HUDEP-2 (cell line): ENCODE data around the gene NAV2.

ENCODE experiments used
- DNase-seq, 76 experiments: peaks; one replicate each; lab custom pipeline; 2025; ENCODE audit not compliant: unreplicated experiment in 76 of 76; lab: John Stamatoyannopoulos, UW

NAV2 gene

GRCh38 chr11:19853016-19853415 lies 140.4 kb downstream of the NAV2 start:
- DNase-seq, result no peak

- no peak for DNase-seq
Measured at GRCh38 chr11:19853920-19854319, 141.3 kb downstream of the NAV2 start.

DNA sequence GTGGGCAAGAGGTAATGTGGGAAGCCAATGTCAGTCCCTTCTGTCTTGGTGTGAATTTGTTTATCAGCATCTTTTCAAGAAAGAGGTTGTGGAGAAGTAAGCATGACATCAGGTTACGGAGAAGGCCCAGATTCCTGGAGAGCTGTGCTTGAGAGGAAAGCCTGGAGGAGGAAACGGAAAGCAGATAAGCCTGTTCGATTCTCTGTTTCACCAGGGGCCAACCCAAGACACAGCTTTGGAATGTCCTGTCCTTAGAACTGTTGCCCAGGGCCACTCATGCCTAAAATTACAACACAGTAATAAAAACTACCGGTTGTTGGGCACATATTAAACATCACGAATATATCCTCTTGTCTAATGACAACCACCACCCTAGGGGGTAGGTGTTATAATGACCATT lies 148.5 kb downstream of the NAV2 start:
- DNase-seq, result no peak

- no peak for DNase-seq
Measured at GRCh38 chr11:19862091-19862490, 149.5 kb downstream of the NAV2 start.

DNA sequence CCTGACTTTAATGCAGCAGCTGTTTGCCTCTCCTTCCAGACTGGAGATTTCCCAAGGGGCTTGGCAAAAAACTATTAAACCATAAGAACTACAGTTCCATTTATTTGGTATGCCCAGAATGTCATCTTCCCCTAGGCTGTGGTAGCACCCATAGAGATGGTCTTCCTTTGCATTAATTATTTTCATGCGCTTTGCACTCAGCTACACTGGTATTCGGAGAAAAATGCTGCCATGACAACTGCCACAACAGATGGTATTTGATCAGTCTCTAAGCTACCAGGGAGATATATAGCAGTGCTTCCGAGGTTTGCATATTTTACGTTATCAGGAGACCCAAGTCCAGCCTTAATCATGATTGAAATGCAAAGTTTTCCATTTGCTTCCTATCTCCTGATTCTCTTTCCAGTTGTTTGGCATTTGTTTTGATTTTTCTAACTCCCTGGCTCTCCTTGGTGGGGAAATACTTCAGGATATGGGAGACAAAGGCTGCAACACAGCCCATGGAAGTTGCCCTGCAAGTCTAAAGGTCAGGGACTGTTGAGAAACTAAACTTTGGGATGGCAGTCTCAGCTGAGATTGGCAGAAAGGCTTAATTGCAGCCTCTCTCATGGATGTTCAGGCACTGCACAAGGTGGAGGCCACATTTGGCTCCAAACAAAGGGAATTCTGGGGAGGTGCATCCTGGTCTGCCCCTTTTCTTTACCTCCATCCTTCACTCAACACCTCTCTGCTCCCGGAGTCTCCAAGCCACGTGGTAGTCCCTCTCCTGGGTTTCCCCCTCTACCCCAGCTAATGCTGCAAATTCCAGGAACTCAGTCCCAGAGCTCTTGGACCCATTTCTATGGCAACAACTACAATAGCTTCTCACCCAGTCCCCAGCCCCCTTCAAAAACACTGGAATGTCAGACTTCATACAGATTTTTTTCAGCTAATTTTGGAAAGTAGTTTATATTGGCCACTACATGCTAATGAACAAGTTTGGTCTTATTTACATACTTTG lies 151.8 kb downstream of the NAV2 start:
- DNase-seq, result no peak

DNA sequence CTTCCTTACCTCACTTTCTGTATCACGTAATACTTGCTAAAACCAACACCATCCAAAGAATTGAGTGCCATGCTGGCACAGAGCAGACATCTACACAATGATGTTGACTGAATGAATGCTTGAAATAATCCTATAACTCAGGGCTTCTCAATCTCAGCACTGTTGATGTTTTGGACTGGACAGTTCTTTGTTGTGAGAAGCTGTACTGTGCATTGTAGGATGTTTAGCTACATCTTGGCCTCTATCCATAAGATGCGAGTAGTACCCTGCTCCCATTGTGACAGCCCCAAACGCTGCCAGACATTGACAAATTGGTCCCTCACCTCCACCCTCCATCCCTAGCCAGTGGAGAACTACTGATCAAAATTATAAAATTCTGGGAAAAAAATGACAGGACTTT lies 153.4 kb downstream of the NAV2 start:
- no peak for DNase-seq

DNA sequence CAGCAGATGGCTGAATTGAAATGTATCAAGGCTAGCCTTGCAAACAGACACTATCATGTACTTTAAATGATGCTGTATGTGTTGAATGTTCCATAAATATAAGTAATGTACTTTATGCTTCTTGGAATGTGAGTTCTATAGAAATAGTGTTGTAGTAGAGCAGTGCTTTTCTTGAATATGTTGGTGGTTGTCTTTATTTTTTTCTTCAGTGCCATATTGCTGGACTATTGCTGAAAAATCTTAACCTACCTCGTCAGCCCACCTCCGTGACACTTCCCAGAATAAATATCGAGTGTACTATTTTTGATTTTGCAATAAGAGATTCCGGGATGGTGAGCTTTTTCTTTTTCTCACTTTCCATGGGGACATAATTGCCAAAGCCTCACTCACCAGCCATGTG lies 153.9 kb downstream of the NAV2 start:
- no peak for DNase-seq

DNA sequence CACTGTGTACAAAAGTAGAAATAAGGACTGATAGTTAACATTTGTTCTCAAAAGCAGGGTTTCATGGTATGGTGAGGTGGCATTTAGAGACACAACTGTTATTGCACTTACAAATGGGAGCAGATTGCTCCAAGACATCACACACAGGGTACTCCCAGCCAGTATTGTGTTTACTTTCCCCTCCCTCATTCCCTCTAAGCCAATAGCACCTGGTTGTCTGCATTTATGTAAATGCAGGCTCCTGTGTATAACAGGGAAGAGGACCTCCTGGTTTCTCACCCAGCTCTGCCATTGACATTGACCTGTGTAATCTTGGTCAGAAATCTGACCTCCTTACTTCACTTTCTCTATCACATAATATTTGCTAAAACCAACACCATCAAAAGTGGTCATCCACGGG lies 154.4 kb downstream of the NAV2 start:
- DNase-seq, result no peak

- peak in 1 of 76 experiments; percentile 5 for DNase-seq
Measured at GRCh38 chr11:19868281-19868821, 155.7 kb downstream of the NAV2 start.

DNA sequence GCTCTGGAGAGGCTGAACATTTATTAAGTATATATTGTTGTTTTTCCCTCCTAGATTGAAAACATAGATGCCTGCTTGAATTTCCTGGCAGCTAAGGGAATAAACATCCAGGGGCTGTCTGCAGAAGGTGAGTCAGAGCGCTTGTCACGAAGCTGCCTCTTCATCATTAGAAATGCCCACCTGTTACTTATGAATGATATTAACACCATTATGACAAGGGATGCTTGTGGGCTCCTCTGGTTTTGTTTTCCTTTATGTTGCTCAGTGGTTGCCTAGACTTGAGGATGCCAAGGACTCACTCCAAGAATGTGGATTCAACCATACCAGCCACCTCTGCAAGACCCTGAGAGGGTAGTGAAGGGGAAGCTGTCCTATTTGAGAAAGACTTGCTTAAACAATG lies 156.2 kb downstream of the NAV2 start:
- DNase-seq, result no peak

DNA sequence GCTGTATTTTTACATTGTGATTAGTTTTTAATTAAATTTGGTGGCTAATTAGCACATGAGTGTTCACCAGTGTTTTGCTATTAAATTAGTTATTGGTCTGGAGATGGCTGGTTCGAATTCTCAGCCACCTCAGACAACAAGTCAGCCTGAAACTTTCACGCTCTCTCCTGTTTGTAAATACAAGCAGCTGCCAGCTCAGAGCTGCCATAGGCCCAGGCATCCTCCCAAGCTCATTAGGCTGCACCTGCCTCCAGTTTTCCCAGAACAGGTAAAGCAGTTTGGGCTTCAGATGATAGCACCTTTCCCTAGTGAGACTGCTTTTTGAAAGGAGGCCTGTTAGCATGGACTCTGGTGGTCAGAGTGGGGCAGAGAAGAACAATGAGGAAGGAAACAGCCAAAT lies 156.8 kb downstream of the NAV2 start:
- no peak for DNase-seq

- no peak for DNase-seq
Measured at GRCh38 chr11:19869946-19870589, 157.4 kb downstream of the NAV2 start.

DNA sequence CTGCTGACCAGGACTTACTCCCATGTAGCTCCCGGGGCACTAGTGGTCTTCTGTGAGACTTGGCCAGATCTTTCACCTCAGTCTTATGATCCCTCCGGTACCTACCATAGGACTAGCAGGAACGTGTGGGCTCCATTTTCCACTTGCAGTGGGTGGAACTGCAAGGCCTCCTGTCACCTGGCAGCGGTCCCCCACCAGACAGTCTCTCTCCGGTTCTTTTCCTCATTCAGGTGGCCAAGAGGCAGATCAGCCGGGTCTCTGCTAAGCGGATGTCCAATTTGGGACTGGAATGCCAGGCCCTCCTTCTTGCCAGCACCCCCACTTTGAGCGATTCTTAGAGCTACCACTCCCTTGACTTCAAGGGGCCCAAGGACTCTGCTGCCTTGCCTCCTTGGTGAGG lies 158.9 kb downstream of the NAV2 start:
- no peak for DNase-seq

- no peak for DNase-seq
Measured at GRCh38 chr11:19872512-19873145, 160.0 kb downstream of the NAV2 start.

DNA sequence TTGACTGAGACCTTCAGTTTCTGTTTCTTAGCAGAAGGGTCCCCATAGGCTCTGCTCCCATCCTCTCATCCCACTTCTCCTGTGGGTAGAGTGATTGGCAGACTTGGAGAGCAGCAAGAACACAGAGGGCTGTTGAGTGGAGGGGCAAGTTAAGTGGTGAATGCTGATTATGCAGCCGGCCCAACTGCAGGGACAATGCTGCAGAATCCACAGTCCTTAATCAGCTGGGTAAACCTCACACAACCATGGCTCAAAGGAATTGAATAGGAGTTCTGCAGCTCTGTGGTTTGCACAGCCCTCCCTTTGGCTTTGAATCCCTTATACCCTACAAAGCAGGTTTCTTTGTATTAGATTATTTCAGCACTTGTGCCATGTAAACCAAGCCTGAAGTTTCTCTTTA lies 161.1 kb downstream of the NAV2 start:
- no peak for DNase-seq

DNA sequence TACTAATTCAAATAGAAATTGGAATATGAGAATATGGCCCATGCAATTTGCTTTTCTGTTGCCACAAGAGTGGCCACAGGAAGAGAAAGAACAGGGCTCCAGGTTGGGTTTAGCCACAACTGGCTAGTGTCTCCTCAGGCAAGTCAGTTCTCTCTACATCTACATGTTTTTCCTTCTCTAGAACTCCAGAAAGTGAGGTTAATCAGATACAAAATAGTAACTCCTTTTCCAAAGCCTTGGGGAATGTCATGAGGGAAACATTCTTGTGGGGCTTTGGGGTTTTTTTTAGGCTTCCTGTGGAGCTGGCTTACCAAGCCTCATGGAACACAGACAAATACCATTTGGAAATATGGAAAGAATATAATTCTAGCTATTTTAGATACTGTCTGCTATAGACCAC lies 161.6 kb downstream of the NAV2 start:
- no peak for DNase-seq

DNA sequence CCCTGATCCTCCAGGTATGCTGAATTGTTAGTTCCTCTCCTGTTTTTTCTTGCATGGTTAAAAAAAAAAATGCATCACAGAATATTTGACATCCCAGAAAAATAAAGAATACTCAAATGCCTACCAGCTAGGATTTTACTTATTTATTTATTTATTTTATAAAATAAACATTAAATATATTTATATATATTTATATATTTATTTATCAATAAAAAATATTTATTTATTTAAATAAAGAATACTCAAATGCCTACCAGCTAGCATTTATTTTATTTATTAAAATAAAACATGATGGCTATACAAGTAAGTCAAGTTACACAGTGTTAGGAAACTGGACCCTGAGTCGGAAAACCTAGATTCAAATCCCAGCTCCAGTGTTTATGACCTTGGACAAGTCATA lies 164.1 kb downstream of the NAV2 start:
- no peak for DNase-seq

- no peak for DNase-seq
Measured at GRCh38 chr11:19878520-19878919, 165.9 kb downstream of the NAV2 start.

GRCh38 chr11:19879307-19880087 lies 166.9 kb downstream of the NAV2 start:
- DNase-seq, result no peak

DNA sequence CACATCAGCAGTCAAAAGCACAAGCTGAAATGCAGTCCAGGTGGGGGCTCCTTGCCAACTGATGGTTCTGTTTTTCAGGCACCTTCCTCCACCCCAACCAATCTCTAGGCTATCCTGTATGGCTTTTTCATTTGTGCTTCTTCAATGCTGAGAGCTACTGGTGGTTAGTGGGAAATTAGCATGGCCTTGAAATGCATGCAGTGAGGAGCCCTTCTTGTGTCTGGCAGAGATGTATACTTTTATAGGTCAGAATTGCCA lies 167.4 kb downstream of the NAV2 start:
- DNase-seq, result no peak

- no peak for DNase-seq
Measured at GRCh38 chr11:19881177-19881576, 168.5 kb downstream of the NAV2 start.
